Myocyte (in vitro differentiated cells): ENCODE measurements around the gene SNX6. TPM values are rescaled to one million over a fixed set of nuclear protein-coding genes. Genes with fewer than 3 reads are reported as not detected.
"Not testable (repeated sequence)": the region's sequence is repeated elsewhere in the genome, so short reads cannot be mapped to it uniquely, and the experiment has no call there.

Experiments used
- DNase-seq: peaks from one replicate; pipeline ENCODE4 v3.0.0-alpha.2; 2012; ENCODE audit warnings: low read depth
- total RNA-seq: library from RNA; depleted of rRNA; stranded (reverse); fragments of >200 nt; gene quantifications from 2 replicates; pipeline ENCODE4 v1.2.3, GENCODE V29; 2014

The SNX6 gene
- total RNA-seq, 1 donor from 2014 or later = 173 TPM

GRCh38 chr14:34569750-34570149, 60.2 kb downstream of the SNX6 start:
- no peak for DNase-seq

- DNase-seq = no peak
These were observed 61.1 kb downstream of the SNX6 start for GRCh38 chr14:34568803-34569202.

- DNase-seq = no peak
These were observed 67.2 kb downstream of the SNX6 start for GRCh38 chr14:34562776-34563150.

- DNase-seq = not testable (repeated sequence)
These were observed 67.7 kb downstream of the SNX6 start for GRCh38 chr14:34562037-34562775.

GRCh38 chr14:34556498-34556829, 73.5 kb downstream of the SNX6 start:
- not testable (repeated sequence) for DNase-seq

- not testable (repeated sequence) for DNase-seq
These were observed 74.1 kb downstream of the SNX6 start for GRCh38 chr14:34555583-34556497.

GRCh38 chr14:34554540-34555250, 75.3 kb downstream of the SNX6 start:
- DNase-seq = peak; percentile 5

GRCh38 chr14:34549276-34549966, 80.5 kb downstream of the SNX6 start:
- not testable (repeated sequence) for DNase-seq

GRCh38 chr14:34548472-34548981, 81.4 kb downstream of the SNX6 start:
- no peak for DNase-seq

- not testable (repeated sequence) for DNase-seq
These were observed 82.8 kb downstream of the SNX6 start for GRCh38 chr14:34547136-34547520.

- not testable (repeated sequence) for DNase-seq
These were observed 83.4 kb downstream of the SNX6 start for GRCh38 chr14:34546272-34547135.

GRCh38 chr14:34540181-34541059, 89.5 kb downstream of the SNX6 start:
- not testable (repeated sequence) for DNase-seq

- peak; percentile 97 for DNase-seq
These were observed 90.4 kb downstream of the SNX6 start, which contains the start of gene EAPP for GRCh38 chr14:34539407-34540180. Gene EAPP, minus strand, starts transcription at chr14:34539701. Its CDS starts 73 bp downstream, at chr14:34539628.

- no peak for DNase-seq
These were observed 91.0 kb downstream of the SNX6 start for GRCh38 chr14:34538871-34539406.

GRCh38 chr14:34538096-34538495, 91.9 kb downstream of the SNX6 start:
- not testable (repeated sequence) for DNase-seq

GRCh38 chr14:34537677-34538009, 92.3 kb downstream of the SNX6 start:
- DNase-seq = no peak

GRCh38 chr14:34536951-34537676, 92.8 kb downstream of the SNX6 start:
- DNase-seq = no peak
